Kidney capillary endothelial cell (primary cell): ENCODE measurements around the gene SIPA1L3.
"Not testable (repeated sequence)": the region's sequence is repeated elsewhere in the genome, so short reads cannot be mapped to it uniquely, and the experiment has no call there.

Experiments
- DNase-seq: peaks from one replicate; pipeline ENCODE4 v3.0.0-alpha.2; 2018; ENCODE audit warnings: low spot score

The SIPA1L3 gene

DNA sequence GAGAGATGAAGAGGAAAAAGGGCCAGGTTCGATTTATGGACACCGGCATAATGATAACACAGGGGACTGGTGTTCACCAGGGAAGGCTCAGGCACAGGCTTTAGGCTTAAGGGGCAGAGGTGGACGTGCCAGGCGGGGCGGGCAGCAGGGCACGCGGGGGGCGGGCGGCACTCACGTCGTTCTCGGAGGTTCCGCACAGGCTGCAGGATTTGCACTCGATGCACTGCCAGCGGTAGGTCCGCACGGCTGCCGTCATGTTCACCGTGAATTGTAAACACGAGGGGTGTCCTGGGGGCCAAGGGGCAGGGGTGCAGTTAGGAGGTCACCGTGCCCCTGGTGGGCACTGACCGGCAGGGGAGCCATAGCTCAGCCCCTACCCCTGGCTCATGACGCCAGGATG is 306.5 kb downstream of the SIPA1L3 start:
- DNase-seq, result no peak

DNA sequence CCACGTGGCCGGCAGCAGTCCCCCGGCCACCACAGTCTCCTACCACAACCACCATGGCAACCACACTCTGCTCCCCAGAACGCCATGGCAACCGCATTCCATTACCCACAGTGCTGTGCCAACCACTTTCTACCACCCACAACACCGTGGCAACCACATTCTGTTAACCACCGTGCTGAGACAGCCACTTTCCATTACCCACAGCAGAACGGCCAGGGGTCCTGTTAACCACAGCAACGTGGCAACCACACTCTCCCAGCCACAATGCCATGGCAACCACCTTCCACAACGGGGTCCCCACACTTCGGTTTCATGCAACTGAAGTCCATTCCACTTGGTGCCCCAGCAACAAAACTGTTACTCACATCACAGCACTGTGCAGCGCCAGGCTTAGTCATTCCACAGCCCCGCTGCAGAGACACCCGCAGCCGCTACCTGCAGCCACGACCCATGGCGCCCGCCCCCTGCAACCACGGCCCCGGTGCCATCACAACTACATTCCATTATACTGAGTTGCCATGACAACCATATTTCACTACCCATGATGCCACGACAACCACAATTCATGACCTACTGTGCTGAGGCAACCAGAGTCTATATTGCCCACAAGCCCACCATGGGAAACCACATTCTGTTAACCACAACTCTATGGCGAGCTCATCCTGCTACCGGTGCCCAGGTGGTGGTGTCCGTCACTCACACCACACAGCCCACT is 307.1 kb downstream of the SIPA1L3 start:
- DNase-seq, result no peak

GRCh38 chr19:38216785-38217641 is 310.0 kb downstream of the SIPA1L3 start:
- DNase-seq, result no peak

GRCh38 chr19:38218204-38218603 is 311.2 kb downstream of the SIPA1L3 start:
- DNase-seq, result no peak

GRCh38 chr19:38219221-38219620 is 312.2 kb downstream of the SIPA1L3 start:
- no peak for DNase-seq

DNA sequence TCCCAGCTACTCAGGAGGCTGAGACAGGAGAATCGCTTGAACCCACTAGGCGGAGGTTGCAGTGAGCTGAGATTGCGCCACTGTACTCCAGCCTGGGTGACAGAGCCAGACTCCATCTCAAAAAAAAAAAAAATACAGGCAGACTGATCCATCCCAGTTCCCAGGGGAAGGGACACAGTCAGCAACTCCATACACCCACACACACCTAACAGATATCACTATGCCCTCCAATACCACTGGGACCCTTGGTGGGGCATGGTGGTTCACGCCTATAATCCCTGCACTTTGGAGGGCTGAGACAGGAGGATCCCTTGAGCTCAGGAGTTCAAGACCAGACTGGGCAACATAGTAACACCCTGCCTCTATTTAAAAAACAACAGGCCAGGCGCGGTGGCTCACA is 314.4 kb downstream of the SIPA1L3 start:
- DNase-seq, result no peak

- DNase-seq, result no peak
These were observed 315.2 kb downstream of the SIPA1L3 start for GRCh38 chr19:38221919-38222830.

GRCh38 chr19:38223119-38223523 is 316.1 kb downstream of the SIPA1L3 start:
- no peak for DNase-seq

DNA sequence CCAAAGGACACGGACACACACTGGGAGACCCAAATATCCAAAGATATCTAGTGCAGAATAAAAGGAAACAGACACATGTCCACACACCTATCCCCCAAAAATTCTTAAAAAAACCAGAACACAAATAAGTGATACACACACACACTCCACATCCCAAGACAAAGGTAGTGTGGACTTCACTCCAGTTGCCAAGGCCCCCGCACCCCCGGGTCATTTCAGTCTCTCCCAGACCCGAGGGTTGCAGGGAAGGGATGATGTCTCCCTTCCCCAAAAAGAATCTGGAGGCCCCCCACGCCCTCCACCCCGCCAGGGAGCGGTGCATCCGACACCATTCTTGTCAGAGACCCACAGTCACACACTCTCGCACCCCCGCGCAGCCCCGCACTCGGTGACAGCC is 316.6 kb downstream of the SIPA1L3 start:
- DNase-seq, result no peak

- peak; percentile 50 for DNase-seq
These were observed 317.2 kb downstream of the SIPA1L3 start, which contains the start of gene DPF1 for GRCh38 chr19:38224014-38224862. Gene DPF1, minus strand, starts transcription at chr19:38224222. Its CDS starts 80 bp downstream, at chr19:38224142.

DNA sequence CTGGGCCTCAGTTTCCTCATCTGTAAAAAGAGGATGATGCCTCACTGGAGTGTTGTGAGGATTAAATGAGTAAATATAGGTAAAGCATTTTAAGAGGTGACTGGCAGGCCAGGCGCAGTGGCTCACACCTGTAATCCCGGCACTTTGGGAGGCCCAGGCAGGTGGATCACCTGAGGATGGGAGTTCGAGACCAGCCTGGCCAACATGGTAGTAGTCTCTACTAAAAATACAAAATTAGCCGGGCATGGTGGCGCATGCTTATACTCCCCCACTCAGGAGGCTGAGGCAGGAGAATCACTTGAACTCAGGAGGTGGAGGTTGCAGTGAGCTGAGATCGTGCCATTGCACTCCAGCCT is 317.8 kb downstream of the SIPA1L3 start:
- DNase-seq, result not testable (repeated sequence)

DNA sequence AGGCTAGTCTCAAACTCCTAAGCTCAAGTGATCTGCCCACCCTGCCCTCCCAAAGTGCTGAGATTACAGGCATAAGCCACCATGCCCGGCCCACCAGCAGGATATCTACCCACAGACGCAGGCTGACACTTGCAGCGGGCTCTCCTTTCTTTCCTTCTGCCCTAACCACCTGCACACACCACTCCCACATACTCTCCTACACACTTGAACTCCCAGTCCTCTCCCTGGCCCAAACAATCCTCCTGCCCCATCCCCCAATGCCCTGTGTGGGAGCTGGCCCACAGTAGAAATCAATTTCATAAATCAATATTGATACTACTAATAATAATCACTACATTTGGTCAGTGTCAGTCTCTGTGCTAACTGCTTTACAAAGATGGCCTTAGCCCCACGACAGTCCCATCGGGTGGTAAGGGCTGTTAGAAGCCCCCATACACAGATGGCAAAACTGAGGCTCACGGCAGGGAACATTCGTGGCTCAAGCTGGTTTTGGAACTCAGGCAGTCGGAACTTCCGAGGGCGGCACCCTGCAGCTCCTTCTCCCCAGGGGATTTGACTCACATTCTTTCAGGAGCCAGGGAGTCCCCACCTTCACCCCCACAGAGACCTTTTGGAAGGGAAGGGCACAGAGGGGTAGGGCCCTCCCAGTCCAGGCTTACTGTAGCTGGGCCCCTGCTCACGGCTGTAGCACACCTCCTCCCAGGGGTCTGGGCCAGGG is 320.4 kb downstream of the SIPA1L3 start:
- no peak for DNase-seq

GRCh38 chr19:38228005-38228377 is 321.0 kb downstream of the SIPA1L3 start:
- no peak for DNase-seq

GRCh38 chr19:38228491-38229439 is 321.8 kb downstream of the SIPA1L3 start:
- no peak for DNase-seq

- peak; percentile 62 for DNase-seq
These were observed 322.6 kb downstream of the SIPA1L3 start for GRCh38 chr19:38229585-38230073.

GRCh38 chr19:38230506-38231133 is 323.6 kb downstream of the SIPA1L3 start:
- DNase-seq, result not testable (repeated sequence)

DNA sequence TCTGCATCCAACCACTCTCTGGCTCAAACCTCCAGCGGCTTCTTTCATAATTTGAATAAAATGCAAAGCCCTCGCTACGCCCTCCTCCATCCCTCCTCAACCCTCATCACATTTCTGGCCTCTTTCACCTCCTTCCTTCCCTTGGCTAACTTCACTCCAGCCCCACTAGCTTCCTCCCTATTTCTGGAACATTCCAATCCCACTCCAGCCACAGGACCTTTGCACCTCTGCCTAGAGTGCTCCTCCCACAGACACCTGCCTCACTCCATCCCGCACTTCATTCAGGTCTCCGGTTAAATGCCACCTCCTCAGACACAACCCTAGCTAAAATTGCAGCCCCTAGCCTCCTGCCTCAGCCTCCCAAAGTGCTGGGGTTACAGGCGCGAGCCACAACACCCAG is 324.9 kb downstream of the SIPA1L3 start:
- DNase-seq, result no peak

DNA sequence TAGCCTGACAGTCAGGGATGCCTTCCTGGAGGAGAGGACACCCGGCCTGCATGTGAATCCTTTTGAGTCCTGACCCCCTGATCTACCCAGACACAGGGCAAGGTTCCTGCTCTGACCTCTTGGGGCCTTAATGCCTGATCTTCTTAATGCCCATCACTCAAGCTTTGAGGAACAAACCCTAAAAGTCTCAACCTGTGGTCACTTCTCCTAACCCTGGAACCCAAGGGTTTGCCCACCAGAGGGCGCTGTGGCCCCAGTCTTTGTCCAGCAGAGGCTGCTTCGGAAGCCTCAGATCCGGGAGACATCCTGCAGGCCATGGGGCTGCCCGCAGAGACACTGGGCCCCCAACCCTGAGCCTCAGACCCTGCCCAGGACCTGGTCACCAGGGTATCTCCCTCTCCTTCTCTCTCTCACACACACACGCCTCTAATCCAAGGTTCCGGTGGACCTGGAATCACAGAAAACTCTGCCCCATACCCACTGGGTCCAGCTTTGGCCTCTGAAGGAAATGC is 326.8 kb downstream of the SIPA1L3 start:
- DNase-seq, result peak; percentile 74

DNA sequence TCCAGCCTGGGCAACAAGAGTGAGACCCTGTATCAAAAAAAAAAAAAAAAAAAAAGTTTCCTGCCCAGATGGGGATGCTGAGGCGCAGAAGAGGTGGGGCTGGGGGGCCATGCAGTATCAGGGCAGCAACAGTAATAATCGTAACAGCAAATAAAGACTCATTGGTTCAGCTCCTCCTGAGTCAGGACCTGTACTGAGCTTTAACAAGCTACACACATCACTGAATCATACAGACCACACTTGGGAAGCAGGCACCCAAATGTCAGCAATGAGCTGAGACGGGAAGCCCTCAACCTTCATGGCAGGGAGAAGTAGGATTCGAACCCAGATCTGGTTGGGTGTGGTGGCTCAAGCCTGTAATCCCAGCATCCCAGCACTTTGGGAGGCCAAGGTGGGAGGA is 327.6 kb downstream of the SIPA1L3 start:
- DNase-seq, result no peak
